Measurements from ENCODE around the gene VPS37D. TPM values are rescaled to one million over a fixed set of nuclear protein-coding genes. Genes with fewer than 3 reads are reported as not detected.
"Not testable (repeated sequence)": the region's sequence is repeated elsewhere in the genome, so short reads cannot be mapped to it uniquely, and the experiment has no call there.

VPS37D gene
- total RNA-seq, 2 donors from 2014 or later, result 0.15 to 0.48 TPM

DNA sequence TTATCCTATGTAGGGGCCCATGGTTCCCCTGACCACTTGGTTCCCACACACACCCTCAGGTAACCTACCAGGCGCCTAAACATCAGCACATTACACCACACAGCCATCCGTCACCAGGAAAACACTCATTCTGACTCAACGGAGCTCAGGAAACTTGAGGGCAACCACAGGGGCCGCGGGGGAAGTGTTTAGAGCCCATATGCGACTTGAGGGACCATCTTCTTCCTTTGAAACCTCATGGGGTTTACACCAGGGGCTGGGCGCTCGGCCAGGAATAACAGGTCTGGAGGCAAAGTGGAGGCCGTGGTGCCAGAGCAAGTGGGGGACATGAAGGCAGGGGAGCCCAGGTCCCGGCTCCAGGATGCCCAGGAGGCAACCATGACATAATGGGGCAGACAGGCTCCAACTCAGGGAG lies 50.4 kb downstream of the VPS37D start:
- Mint-ChIP-seq H3K27ac (peak overlapping the region; percentile 85), H3K4me1 (peaks cover 17% of the 10 kb centered on the region), H3K4me3 (peak overlapping the region; percentile 79), H3K27me3 (no peaks in the 10 kb centered on the region), H3K9me3 (no peaks in the 10 kb centered on the region), H3K36me3 (ENCODE audit: low read depth) (peaks cover 20% of the 10 kb centered on the region)
- ATAC-seq (replicated peaks), result peak; percentile 86

DNA sequence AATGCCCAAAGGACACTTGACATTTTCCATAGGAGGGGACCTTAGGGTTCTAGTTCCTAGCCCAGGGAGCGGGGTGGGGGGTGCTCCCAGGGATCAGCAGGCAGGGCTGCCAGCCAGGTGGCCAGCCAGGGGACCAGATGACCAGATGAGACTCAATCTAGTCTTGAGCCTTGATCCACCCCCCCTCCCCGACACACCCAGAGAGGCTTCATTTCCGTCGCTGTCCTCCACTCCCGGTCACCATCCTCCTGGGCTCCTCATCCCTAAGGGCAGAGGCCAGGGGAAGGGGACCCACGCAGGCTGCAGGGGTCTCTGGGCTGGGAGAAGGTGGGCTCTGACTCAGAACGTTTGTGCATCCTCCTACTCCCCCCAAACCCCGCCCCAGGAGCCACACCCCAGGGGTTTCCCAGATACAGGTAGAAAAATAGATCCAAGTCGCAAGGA lies 50.8 kb downstream of the VPS37D start:
- no peaks in the 10 kb centered on the region for H3K9me3 Mint-ChIP-seq
- peak; percentile 5 for ATAC-seq (replicated peaks)
- H3K36me3 Mint-ChIP-seq (ENCODE audit: low read depth), result peaks cover 17% of the 10 kb centered on the region
- H3K4me3 Mint-ChIP-seq, result peak overlapping the region; percentile 79
- no peaks in the 10 kb centered on the region for H3K27me3 Mint-ChIP-seq
- H3K27ac Mint-ChIP-seq, result peak overlapping the region; percentile 85
- H3K4me1 Mint-ChIP-seq, result peaks cover 14% of the 10 kb centered on the region

DNA sequence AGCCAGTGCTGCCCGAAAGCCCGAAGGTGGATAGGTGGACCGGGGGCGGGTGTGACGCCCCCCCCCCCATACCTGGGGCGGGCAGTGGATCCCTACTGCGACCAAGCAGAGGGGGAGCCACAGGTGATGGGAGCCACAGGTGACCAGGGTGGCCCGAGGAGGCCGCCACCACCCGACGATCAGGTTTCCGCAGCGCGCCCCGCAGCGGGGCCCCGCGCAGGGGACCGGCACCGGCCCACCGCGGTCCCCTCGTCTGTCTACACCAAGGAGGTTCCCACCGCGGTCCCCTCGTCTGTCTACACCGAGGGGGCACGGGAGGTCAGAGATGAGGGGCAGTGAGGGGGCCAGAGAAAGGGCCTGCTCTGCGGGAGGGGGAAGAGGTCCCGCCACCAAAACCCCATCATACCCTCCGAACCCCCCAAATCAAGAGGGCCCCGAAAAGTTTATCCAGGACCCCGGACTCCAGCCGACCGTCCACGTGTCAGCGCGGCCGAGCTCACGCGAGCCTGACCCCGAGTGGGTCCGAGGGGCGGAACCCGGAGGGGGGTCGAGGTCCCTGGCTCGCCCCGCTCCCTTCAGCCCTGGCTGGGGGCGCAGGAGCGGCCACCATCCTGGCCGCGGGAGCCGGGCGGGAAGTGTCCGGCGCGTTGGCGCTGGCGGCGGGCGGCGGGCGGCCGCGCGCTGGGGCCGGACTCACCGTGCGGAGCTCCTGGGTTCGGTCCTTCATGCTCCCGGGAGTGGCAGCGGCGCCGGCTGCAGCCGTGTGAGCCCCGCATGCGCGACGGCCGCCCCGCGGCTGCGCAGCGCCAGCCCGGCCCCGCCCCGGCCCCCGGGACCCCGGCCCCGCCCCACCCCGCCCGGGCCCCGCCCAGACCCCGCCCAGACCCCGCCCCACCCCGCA lies 51.5 kb downstream of the VPS37D start, which contains the start of gene STX1A:
TSS of gene STX1A (minus strand) at position 765 of the 901 bp plus-strand sequence. CDS start at position 727, 38 bp downstream.
- peak; percentile 57 for ATAC-seq (replicated peaks)
- peaks cover 17% of the 10 kb centered on the region for H3K36me3 Mint-ChIP-seq (ENCODE audit: low read depth)
- H3K27me3 Mint-ChIP-seq, result no peaks in the 10 kb centered on the region
- H3K9me3 Mint-ChIP-seq, result no peaks in the 10 kb centered on the region
- H3K4me3 Mint-ChIP-seq, result peak within 1 kb of the TSS; percentile 79
- peaks cover 14% of the 10 kb centered on the region for H3K4me1 Mint-ChIP-seq
- H3K27ac Mint-ChIP-seq, result peak within 1 kb of the TSS; percentile 85

GRCh38 chr7:73719806-73720169 lies 52.2 kb downstream of the VPS37D start:
- ATAC-seq (replicated peaks), result no peak
- peak overlapping the region; percentile 47 for H3K27ac Mint-ChIP-seq
- H3K4me1 Mint-ChIP-seq, result peaks cover 14% of the 10 kb centered on the region
- peaks cover 2% of the 10 kb centered on the region for H3K27me3 Mint-ChIP-seq
- peaks cover 17% of the 10 kb centered on the region for H3K36me3 Mint-ChIP-seq (ENCODE audit: low read depth)
- no peaks in the 10 kb centered on the region for H3K9me3 Mint-ChIP-seq
- H3K4me3 Mint-ChIP-seq, result peak overlapping the region; percentile 78

- Mint-ChIP-seq H3K36me3 (ENCODE audit: low read depth) (peaks cover 15% of the 10 kb centered on the region), H3K27ac (peak overlapping the region; percentile 47), H3K4me3 (peak overlapping the region; percentile 78), H3K4me1 (peaks cover 14% of the 10 kb centered on the region)
- H3K27me3 Mint-ChIP-seq; ATAC-seq (replicated peaks); H3K9me3 Mint-ChIP-seq: not testable (repeated sequence)
These were observed 52.8 kb downstream of the VPS37D start for GRCh38 chr7:73720443-73720842.

- Mint-ChIP-seq H3K27me3 (peaks cover 3% of the 10 kb centered on the region), H3K9me3 (no peaks in the 10 kb centered on the region), H3K27ac (no peak overlapping the region), H3K4me3 (peak overlapping the region; percentile 22), H3K4me1 (peaks cover 12% of the 10 kb centered on the region), H3K36me3 (ENCODE audit: low read depth) (peaks cover 5% of the 10 kb centered on the region)
- ATAC-seq (replicated peaks), result no peak
These were observed 53.8 kb downstream of the VPS37D start for GRCh38 chr7:73721377-73721817.

Other genes with a start within 250 kb of the VPS37D start
- gene FZD9, start 234.1 kb upstream of the VPS37D start, total RNA-seq, result not detected
- 100 to 1,000 TPM in 1 of 2 donors, 10 to 100 TPM in 1; 59.7 to 102 TPM for gene BAZ1B, start 145.5 kb upstream of the VPS37D start, total RNA-seq
- 10 to 100 TPM; 52.4 to 76.7 TPM for gene BCL7B, start 110.1 kb upstream of the VPS37D start, total RNA-seq
- gene TBL2, start 89.3 kb upstream of the VPS37D start, total RNA-seq, result 10 to 100 TPM; 34.7 to 43.5 TPM
- not detected for gene MLXIPL, start 43.3 kb upstream of the VPS37D start, total RNA-seq
- 1 to 10 TPM; 5.3 to 7.6 TPM for gene DNAJC30, start 15.6 kb downstream of the VPS37D start, total RNA-seq
- 10 to 100 TPM; 54.6 to 82.3 TPM for gene BUD23, start 15.8 kb downstream of the VPS37D start, total RNA-seq
- gene STX1A, start 51.8 kb downstream of the VPS37D start, total RNA-seq, result 10 to 100 TPM; 16.8 to 40.9 TPM
- 10 to 100 TPM; 11.9 to 21.2 TPM for gene ABHD11, start 71.0 kb downstream of the VPS37D start, total RNA-seq
- not detected for gene CLDN3, start 102.4 kb downstream of the VPS37D start, total RNA-seq
- gene CLDN4, start 163.2 kb downstream of the VPS37D start, total RNA-seq, result under 1 TPM in 1 of 2 donors, not detected in 1; 0.26 TPM
- gene METTL27, start 174.7 kb downstream of the VPS37D start, total RNA-seq, result 1 to 10 TPM in 1 of 2 donors, under 1 TPM in 1; 0.76 to 1.5 TPM
- gene TMEM270, start 193.3 kb downstream of the VPS37D start, total RNA-seq, result not detected